ENCODE measurements around the gene ANKRD39. TPM values are rescaled to one million over a fixed set of nuclear protein-coding genes. Genes with fewer than 3 reads are reported as not detected.

The ANKRD39 gene
- total RNA-seq, 2 experiments from 2014 or later = 22.6 TPM

GRCh38 chr2:96821113-96821675 is 36.6 kb downstream of the ANKRD39 start:
- H3K27ac Mint-ChIP-seq = peak overlapping the region; percentile 1
- TF ChIP-seq CTCF (IDR thresholded peaks at IDR 0.05) = no peak

GRCh38 chr2:96819876-96820511 is 37.8 kb downstream of the ANKRD39 start:
- intact Hi-C loops (cut with micrococcal nuclease) = no loop called here
- ChIA-PET CTCF (interaction anchor here (0.8 to 7.0 kb wide), 6 partner anchors 19 to 215 kb away, joined by 3 to 40 read pairs (median 4); partner anchors contain the start of gene ANKRD39), POLR2A (interaction anchor here (1.0 to 1.8 kb wide), 4 partner anchors 14 to 143 kb away, joined by 3 to 5 read pairs (median 4); partner anchors contain the start of gene ANKRD39)
- Mint-ChIP-seq H3K4me3 (no peak overlapping the region), H3K9me3 (no peaks in the 10 kb centered on the region), H3K27me3 (no peaks in the 10 kb centered on the region), H3K36me3 (ENCODE audit: low read depth) (peaks cover 10% of the 10 kb centered on the region), H3K4me1 (ENCODE audit: low read depth) (peaks cover 47% of the 10 kb centered on the region), H3K27ac (no peak overlapping the region)
- ATAC-seq (no peak), DNase-seq (no peak)
- TF ChIP-seq CTCF (IDR thresholded peaks at IDR 0.05) = no peak

More at GRCh38 chr2:96821113-96821675, 36.6 kb downstream of the ANKRD39 start:
- H3K9me3 Mint-ChIP-seq = no peaks in the 10 kb centered on the region
- ChIA-PET POLR2A (interaction anchor here (0.6 to 1.8 kb wide), 6 partner anchors 13 to 391 kb away, joined by 3 to 5 read pairs (median 4); partner anchors contain the start of gene ANKRD39), CTCF (interaction anchor here (0.8 to 7.0 kb wide), 3 partner anchors 36 to 135 kb away, joined by 3 to 40 read pairs (median 3); partner anchors contain the start of gene ANKRD39)
- peaks cover 41% of the 10 kb centered on the region for H3K4me1 Mint-ChIP-seq (ENCODE audit: low read depth)
- no peak overlapping the region for H3K4me3 Mint-ChIP-seq
- ATAC-seq = no peak
- intact Hi-C loops (cut with micrococcal nuclease) = no loop called here
- no peaks in the 10 kb centered on the region for H3K27me3 Mint-ChIP-seq
- peaks cover 12% of the 10 kb centered on the region for H3K36me3 Mint-ChIP-seq (ENCODE audit: low read depth)
- no peak for DNase-seq

GRCh38 chr2:96819128-96819875 is 38.5 kb downstream of the ANKRD39 start:
- peaks cover 49% of the 10 kb centered on the region for H3K4me1 Mint-ChIP-seq (ENCODE audit: low read depth)
- H3K27me3 Mint-ChIP-seq = no peaks in the 10 kb centered on the region
- ChIA-PET POLR2A (no interaction called here), CTCF (interaction anchor here (1.0 to 7.0 kb wide), 7 partner anchors 17 to 214 kb away, joined by 3 to 40 read pairs (median 6); partner anchors contain the start of genes ANKRD39 and CNNM4)
- no peak for ATAC-seq
- DNase-seq = no peak
- peaks cover 10% of the 10 kb centered on the region for H3K36me3 Mint-ChIP-seq (ENCODE audit: low read depth)
- peak overlapping the region; percentile 80 for H3K4me3 Mint-ChIP-seq
- H3K9me3 Mint-ChIP-seq = no peaks in the 10 kb centered on the region
- H3K27ac Mint-ChIP-seq = no peak overlapping the region
- intact Hi-C loops (cut with micrococcal nuclease) = no loop called here
- TF ChIP-seq CTCF (IDR thresholded peaks at IDR 0.05) = no peak

- H3K4me3 Mint-ChIP-seq = peak overlapping the region; percentile 80
- intact Hi-C loops (cut with micrococcal nuclease) = no loop called here
- peaks cover 52% of the 10 kb centered on the region for H3K4me1 Mint-ChIP-seq (ENCODE audit: low read depth)
- DNase-seq (no peak), ATAC-seq (no peak)
- H3K27ac Mint-ChIP-seq = no peak overlapping the region
- no peaks in the 10 kb centered on the region for H3K27me3 Mint-ChIP-seq
- TF ChIP-seq CTCF (IDR thresholded peaks at IDR 0.05) = no peak
- CTCF ChIA-PET = interaction anchor here (1.1 to 7.0 kb wide), 6 partner anchors 18 to 180 kb away, joined by 3 to 40 read pairs (median 4); partner anchors contain the start of genes ANKRD39, CNNM4 and KANSL3
- H3K36me3 Mint-ChIP-seq (ENCODE audit: low read depth) = peaks cover 10% of the 10 kb centered on the region
- no peaks in the 10 kb centered on the region for H3K9me3 Mint-ChIP-seq
- POLR2A ChIA-PET = interaction anchor here (1.1 to 1.4 kb wide), 2 partner anchors 18 to 179 kb away, joined by 3 to 4 read pairs; no protein-coding TSS in a partner anchor
Observed at GRCh38 chr2:96817882-96818281, 39.9 kb downstream of the ANKRD39 start.
